ENCODE results near the gene ZNF536.

- TF ChIP-seq FOXJ3 (CRISPR knock-in tag; IDR thresholded peaks at IDR 0.05) (no peak), CTCF (IDR thresholded peaks at IDR 0.05) (no peak), MEF2A (IDR thresholded peaks at IDR 0.05; ENCODE audit: borderline replicate concordance, low read depth) (no peak), POLR2AphosphoS5 (IDR thresholded peaks at IDR 0.05; ENCODE audit: low read depth, low read length) (no peak)
- TF ChIP-seq, protein P1, sequence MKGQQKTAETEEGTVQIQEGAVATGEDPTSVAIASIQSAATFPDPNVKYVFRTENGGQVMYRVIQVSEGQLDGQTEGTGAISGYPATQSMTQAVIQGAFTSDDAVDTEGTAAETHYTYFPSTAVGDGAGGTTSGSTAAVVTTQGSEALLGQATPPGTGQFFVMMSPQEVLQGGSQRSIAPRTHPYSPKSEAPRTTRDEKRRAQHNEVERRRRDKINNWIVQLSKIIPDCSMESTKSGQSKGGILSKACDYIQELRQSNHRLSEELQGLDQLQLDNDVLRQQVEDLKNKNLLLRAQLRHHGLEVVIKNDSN (IDR thresholded peaks at IDR 0.05; ENCODE audit: borderline replicate concordance, low read depth) = no peak
Observed at GRCh38 chr19:30528919-30529318, 156.7 kb downstream of the ZNF536 start.
